DND-41 (cell line): Measurements from ENCODE around the gene RGS9.

ENCODE experiments used
- EZH2 ChIP-seq: IDR thresholded peaks from 3 replicates; pipeline ENCODE4 v1.6.1; 2012; ENCODE audit warnings: borderline replicate concordance, low read depth, mild to moderate bottlenecking, moderate library complexity, low read length, inconsistent platforms; ENCODE audit not compliant: severe bottlenecking
- TF ChIP-seq, protein P1 (sequence below): IDR thresholded peaks from 2 replicates; pipeline ENCODE4 v1.5.1; 2012; ENCODE audit warnings: borderline replicate concordance, low read length, moderate library complexity, mild to moderate bottlenecking; ENCODE audit not compliant: poor library complexity, severe bottlenecking; ENCODE audit errors: extremely low read depth

DNA sequence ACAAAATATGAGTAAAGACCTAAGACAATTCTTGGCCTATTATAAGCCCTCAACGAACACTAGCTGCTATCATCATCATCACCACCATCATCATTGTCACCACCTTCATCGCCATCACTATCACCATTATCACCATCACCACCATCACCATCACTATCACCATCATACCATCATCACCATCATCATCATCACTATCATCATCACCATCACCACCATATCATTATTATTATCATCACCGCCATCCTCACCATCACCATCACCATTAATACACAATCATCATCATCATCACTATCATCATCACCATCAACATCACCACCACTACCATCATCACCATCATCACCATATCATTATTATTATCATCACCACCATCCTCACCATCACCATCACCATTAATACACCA lies 82.5 kb downstream of the RGS9 start:
- TF ChIP-seq, protein P1, sequence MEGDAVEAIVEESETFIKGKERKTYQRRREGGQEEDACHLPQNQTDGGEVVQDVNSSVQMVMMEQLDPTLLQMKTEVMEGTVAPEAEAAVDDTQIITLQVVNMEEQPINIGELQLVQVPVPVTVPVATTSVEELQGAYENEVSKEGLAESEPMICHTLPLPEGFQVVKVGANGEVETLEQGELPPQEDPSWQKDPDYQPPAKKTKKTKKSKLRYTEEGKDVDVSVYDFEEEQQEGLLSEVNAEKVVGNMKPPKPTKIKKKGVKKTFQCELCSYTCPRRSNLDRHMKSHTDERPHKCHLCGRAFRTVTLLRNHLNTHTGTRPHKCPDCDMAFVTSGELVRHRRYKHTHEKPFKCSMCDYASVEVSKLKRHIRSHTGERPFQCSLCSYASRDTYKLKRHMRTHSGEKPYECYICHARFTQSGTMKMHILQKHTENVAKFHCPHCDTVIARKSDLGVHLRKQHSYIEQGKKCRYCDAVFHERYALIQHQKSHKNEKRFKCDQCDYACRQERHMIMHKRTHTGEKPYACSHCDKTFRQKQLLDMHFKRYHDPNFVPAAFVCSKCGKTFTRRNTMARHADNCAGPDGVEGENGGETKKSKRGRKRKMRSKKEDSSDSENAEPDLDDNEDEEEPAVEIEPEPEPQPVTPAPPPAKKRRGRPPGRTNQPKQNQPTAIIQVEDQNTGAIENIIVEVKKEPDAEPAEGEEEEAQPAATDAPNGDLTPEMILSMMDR = no peak
- TF ChIP-seq EZH2 = no peak
